ENCODE measurements around the gene ARPC2.
A peak's percentile ranks its signal among the peaks of the same experiment; 100 is the strongest.

ARPC2 gene

GRCh38 chr2:218179782-218180181 lies 37.2 kb upstream of the ARPC2 start:
- no peak for TF ChIP-seq CTCF (IDR thresholded peaks at IDR 0.05; ENCODE audit: low read depth, low read length)
- Histone ChIP-seq H3K27ac (no peak overlapping the region), H3K4me3 (ENCODE audit: low read depth, low read length) (no peak overlapping the region), H3K36me3 (no peaks in the 10 kb centered on the region), H3K9me3 (ENCODE audit: severe bottlenecking) (peaks cover 3% of the 10 kb centered on the region), H3K27me3 (ENCODE audit: insufficient read depth, low read depth, severe bottlenecking) (peaks cover 52% of the 10 kb centered on the region)
- no peak for DNase-seq

DNA sequence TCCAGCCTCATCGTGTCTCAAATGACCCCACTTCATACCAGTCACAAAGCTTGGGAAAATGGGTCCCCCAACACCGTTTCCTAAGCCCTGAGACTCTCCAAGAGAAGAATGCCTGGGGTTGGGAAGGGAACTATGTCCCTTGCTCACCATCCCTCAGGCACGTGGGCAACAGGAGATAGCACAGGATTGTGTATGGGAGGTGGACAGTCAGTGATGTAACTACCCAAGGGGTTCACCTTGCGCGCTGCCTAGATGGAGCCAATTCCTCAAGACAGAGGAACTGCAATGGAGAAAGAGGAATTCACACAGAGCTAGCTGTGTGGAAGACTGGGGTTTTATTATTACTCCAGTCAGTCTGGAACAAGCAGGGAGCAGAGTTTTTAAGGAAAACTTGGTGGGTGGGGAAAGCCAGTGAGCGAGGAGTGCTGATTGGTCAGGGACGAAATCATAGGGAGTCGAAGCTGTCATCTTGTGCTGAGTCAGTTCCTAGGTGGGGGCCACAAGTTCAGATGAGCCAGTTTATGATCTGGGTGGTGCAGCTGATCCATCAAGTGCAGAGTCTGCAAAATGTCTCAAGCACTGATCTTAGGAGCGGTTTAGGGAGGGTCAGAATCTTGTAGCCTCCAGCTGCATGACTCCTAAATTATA lies 36.4 kb upstream of the ARPC2 start:
- no peak for DNase-seq
- peaks cover 3% of the 10 kb centered on the region for H3K9me3 ChIP-seq (ENCODE audit: severe bottlenecking)
- peaks cover 59% of the 10 kb centered on the region for H3K27me3 ChIP-seq (ENCODE audit: insufficient read depth, low read depth, severe bottlenecking)
- no peak overlapping the region for H3K4me3 ChIP-seq (ENCODE audit: low read depth, low read length)
- no peak for TF ChIP-seq CTCF (IDR thresholded peaks at IDR 0.05; ENCODE audit: low read depth, low read length)
- no peak overlapping the region for H3K27ac ChIP-seq
- no peaks in the 10 kb centered on the region for H3K36me3 ChIP-seq

DNA sequence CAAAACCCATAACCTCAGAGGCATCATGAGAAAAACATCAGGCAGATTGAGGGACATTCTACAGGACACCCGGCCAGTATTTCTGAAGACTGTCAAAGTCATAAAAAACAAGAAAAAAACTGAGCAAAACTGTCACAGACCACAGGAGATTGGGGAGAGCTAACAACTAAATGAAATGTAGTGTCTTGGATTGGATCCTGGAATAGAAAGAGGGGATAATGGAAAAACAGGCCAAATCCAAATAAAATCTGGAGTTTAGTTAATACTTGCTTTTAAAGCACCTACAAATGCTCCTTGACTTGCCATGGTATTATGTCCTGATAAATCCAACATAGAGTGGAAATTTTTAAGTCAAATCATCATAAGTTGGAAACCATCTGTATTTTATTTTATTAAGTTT lies 32.7 kb upstream of the ARPC2 start:
- TF ChIP-seq CTCF (IDR thresholded peaks at IDR 0.05; ENCODE audit: low read depth, low read length), result no peak
- peaks cover 59% of the 10 kb centered on the region for H3K27me3 ChIP-seq (ENCODE audit: insufficient read depth, low read depth, severe bottlenecking)
- no peak overlapping the region for H3K27ac ChIP-seq
- H3K36me3 ChIP-seq, result no peaks in the 10 kb centered on the region
- DNase-seq, result no peak
- peaks cover 3% of the 10 kb centered on the region for H3K9me3 ChIP-seq (ENCODE audit: severe bottlenecking)
- H3K4me3 ChIP-seq (ENCODE audit: low read depth, low read length), result no peak overlapping the region

DNA sequence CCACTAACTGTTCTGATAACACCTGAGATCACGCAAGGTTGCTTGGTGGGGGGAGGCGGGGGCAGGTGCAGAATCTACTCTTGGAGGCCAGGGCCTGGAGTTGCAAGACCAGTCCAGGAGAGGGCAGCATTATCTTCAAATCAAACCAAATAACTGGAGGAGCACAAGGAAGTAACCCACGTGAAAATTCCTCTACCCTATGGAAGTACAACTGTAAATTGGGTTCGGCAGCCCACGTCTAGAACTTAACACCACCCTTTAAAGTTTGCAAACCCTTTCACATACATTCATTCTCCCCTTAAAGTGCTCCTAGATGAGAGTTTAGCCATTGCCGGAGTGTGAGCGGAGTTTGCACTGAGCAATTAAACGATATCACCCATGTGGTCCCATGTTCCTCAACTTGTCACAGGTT lies 30.6 kb upstream of the ARPC2 start:
- peak; percentile 79 for TF ChIP-seq CTCF (IDR thresholded peaks at IDR 0.05; ENCODE audit: low read depth, low read length)
- Histone ChIP-seq H3K4me3 (ENCODE audit: low read depth, low read length) (no peak overlapping the region), H3K9me3 (ENCODE audit: severe bottlenecking) (peaks cover 3% of the 10 kb centered on the region)

DNA sequence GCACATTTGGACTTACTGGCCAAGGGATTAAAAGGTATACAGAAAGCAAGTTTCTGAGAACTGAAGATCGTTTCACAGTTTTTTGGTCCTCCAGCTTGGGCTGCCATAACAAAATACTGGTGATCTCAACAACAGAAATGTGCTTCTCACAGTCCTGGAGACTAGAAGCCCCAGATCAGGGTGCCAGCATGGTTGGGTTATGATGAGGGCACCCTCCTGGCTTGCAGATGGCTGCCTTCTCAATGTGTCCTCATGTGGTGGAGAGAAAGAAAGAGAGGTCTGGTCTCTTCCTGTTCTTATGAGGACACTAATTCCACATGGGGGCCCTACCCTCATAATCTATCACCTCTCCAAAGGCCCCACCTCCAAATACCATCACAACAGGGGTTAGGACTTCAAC lies 30.1 kb upstream of the ARPC2 start:
- H3K36me3 ChIP-seq, result no peaks in the 10 kb centered on the region
- H3K27me3 ChIP-seq (ENCODE audit: insufficient read depth, low read depth, severe bottlenecking), result peaks cover 36% of the 10 kb centered on the region
- TF ChIP-seq CTCF (IDR thresholded peaks at IDR 0.05; ENCODE audit: low read depth, low read length), result no peak
- H3K4me3 ChIP-seq (ENCODE audit: low read depth, low read length), result no peak overlapping the region
- H3K27ac ChIP-seq, result no peak overlapping the region
- no peak for DNase-seq
- peaks cover 3% of the 10 kb centered on the region for H3K9me3 ChIP-seq (ENCODE audit: severe bottlenecking)

More for the DNA sequence above, 30.6 kb upstream of the ARPC2 start:
- peak; percentile 67 for DNase-seq
- Histone ChIP-seq H3K36me3 (no peaks in the 10 kb centered on the region), H3K27ac (no peak overlapping the region), H3K27me3 (ENCODE audit: insufficient read depth, low read depth, severe bottlenecking) (peaks cover 41% of the 10 kb centered on the region)
